Measurements from ENCODE around the gene TFAP2B. TPM values are rescaled to one million over a fixed set of nuclear protein-coding genes. Genes with fewer than 3 reads are reported as not detected.

The TFAP2B gene
- total RNA-seq = not detected
- long read RNA-seq = 0 reads

- ATAC-seq = no peak
- DNase-seq = no peak
- intact Hi-C loops (cut with DNase I, micrococcal nuclease) = loop anchor here in 1 of 2 donors (10.0 kb wide), 1 partner anchor 1236 kb away; no protein-coding TSS in a partner anchor
These were observed at the start of gene TFAP2B for GRCh38 chr6:50818673-50819072. TSS of gene TFAP2B (plus strand) at chr6:50818871. CDS start at chr6:50818892, 21 bp downstream.

GRCh38 chr6:50778696-50779095 is 40.0 kb upstream of the TFAP2B start:
- DNase-seq (no peak), ATAC-seq (no peak)
- intact Hi-C loops (cut with DNase I, micrococcal nuclease) = no loop called here

- ATAC-seq = no peak
- intact Hi-C loops (cut with DNase I, micrococcal nuclease) = no loop called here
- no peak for DNase-seq
These were observed 38.3 kb upstream of the TFAP2B start for GRCh38 chr6:50780382-50780781.

- no peak for DNase-seq
- intact Hi-C loops (cut with DNase I, micrococcal nuclease) = no loop called here
- no peak for ATAC-seq
These were observed 32.8 kb upstream of the TFAP2B start for GRCh38 chr6:50785921-50786320.

GRCh38 chr6:50791900-50792508 is 26.7 kb upstream of the TFAP2B start:
- DNase-seq (no peak), ATAC-seq (peak; percentile 42)
- intact Hi-C loops (cut with DNase I, micrococcal nuclease) = loop anchor here in 1 of 2 donors (10.0 kb wide), 1 partner anchor 667 kb away; no protein-coding TSS in a partner anchor

- ATAC-seq (no peak), DNase-seq (no peak)
- intact Hi-C loops (cut with DNase I, micrococcal nuclease) = loop anchor here in 1 of 2 donors (10.0 kb wide), 1 partner anchor 668 kb away; no protein-coding TSS in a partner anchor
These were observed 25.9 kb upstream of the TFAP2B start for GRCh38 chr6:50792771-50793170.

GRCh38 chr6:50795574-50795973 is 23.1 kb upstream of the TFAP2B start:
- ATAC-seq (no peak), DNase-seq (no peak)
- intact Hi-C loops (cut with DNase I, micrococcal nuclease) = loop anchor here in 1 of 2 donors (10.0 kb wide), 1 partner anchor 671 kb away; no protein-coding TSS in a partner anchor

GRCh38 chr6:50804283-50804682 is 14.4 kb upstream of the TFAP2B start:
- ATAC-seq (no peak), DNase-seq (no peak)
- intact Hi-C loops (cut with DNase I, micrococcal nuclease) = no loop called here

GRCh38 chr6:50807035-50807434 is 11.6 kb upstream of the TFAP2B start:
- ATAC-seq (no peak), DNase-seq (no peak)
- intact Hi-C loops (cut with DNase I, micrococcal nuclease) = no loop called here

- intact Hi-C loops (cut with DNase I, micrococcal nuclease) = loop anchor here in 1 of 2 donors (10.0 kb wide), 1 partner anchor 1239 kb away; no protein-coding TSS in a partner anchor
- ATAC-seq (peak; percentile 57), DNase-seq (no peak)
These were observed 3.1 kb upstream of the TFAP2B start for GRCh38 chr6:50815436-50816114.

- intact Hi-C loops (cut with DNase I, micrococcal nuclease) = loop anchor here in 1 of 2 donors (10.0 kb wide), 1 partner anchor 1239 kb away; no protein-coding TSS in a partner anchor
- peak; percentile 45 to 76 for DNase-seq
- ATAC-seq = peak; percentile 83
These were observed 2.5 kb upstream of the TFAP2B start for GRCh38 chr6:50816115-50816675.

- intact Hi-C loops (cut with DNase I, micrococcal nuclease) = loop anchor here in 1 of 2 donors (10.0 kb wide), 1 partner anchor 1238 kb away; no protein-coding TSS in a partner anchor
- ATAC-seq (no peak), DNase-seq (no peak)
These were observed 1.6 kb upstream of the TFAP2B start for GRCh38 chr6:50816947-50817645.

- DNase-seq (no peak), ATAC-seq (no peak)
- intact Hi-C loops (cut with DNase I, micrococcal nuclease) = loop anchor here in 1 of 2 donors (10.0 kb wide), 1 partner anchor 1237 kb away; no protein-coding TSS in a partner anchor
These were observed 1.1 kb upstream of the TFAP2B start for GRCh38 chr6:50817646-50817950.

GRCh38 chr6:50818020-50818419 is 651 bp upstream of the TFAP2B start:
- intact Hi-C loops (cut with DNase I, micrococcal nuclease) = loop anchor here in 1 of 2 donors (10.0 kb wide), 1 partner anchor 1237 kb away; no protein-coding TSS in a partner anchor
- ATAC-seq = no peak
- no peak for DNase-seq

GRCh38 chr6:50819466-50819903 is 814 bp downstream of the TFAP2B start:
- intact Hi-C loops (cut with DNase I, micrococcal nuclease) = loop anchor here in 1 of 2 donors (10.0 kb wide), 1 partner anchor 1235 kb away; no protein-coding TSS in a partner anchor
- ATAC-seq (no peak), DNase-seq (no peak)

GRCh38 chr6:50819904-50820868 is 1.5 kb downstream of the TFAP2B start:
- no peak for ATAC-seq
- intact Hi-C loops (cut with DNase I, micrococcal nuclease) = loop anchor here in 1 of 2 donors (10.0 kb wide), 1 partner anchor 1235 kb away; no protein-coding TSS in a partner anchor
- no peak for DNase-seq

GRCh38 chr6:50820869-50821264 is 2.2 kb downstream of the TFAP2B start:
- ATAC-seq = no peak
- intact Hi-C loops (cut with DNase I, micrococcal nuclease) = no loop called here
- DNase-seq = no peak
